CD14-positive monocyte (primary cell): ENCODE results near the gene CYBRD1. TPM values are rescaled to one million over a fixed set of nuclear protein-coding genes. Genes with fewer than 3 reads are reported as not detected.

Source experiments
- DNase-seq, 3 donors: peaks; one replicate each; pipeline ENCODE4 v3.0.0-alpha.2; 2011 to 2022
- H2AFZ ChIP-seq: 2 replicates; pipeline ENCODE4 v1.6.0; 2012; ENCODE audit warnings: mild to moderate bottlenecking, low read depth, low read length, inconsistent platforms; ENCODE audit not compliant: insufficient read depth, poor library complexity, severe bottlenecking
- H3K27ac ChIP-seq, 2 donors: 1 replicate in 1 of 2; 2 replicates in 1 of 2; pipeline ENCODE4 v1.5.1; 2012 to 2013; ENCODE audit warnings: low read length in 2 of 2, control low read depth in 1 of 2, inconsistent platforms in 1 of 2, low read depth in 1 of 2, mild to moderate bottlenecking in 1 of 2
- H3K27me3 ChIP-seq, 2 donors: one replicate each; pipeline versions ENCODE4 v1.6.0 to v1.6.1; 2011 to 2013; ENCODE audit warnings: low read length in 2 of 2; ENCODE audit not compliant: control insufficient read depth in 2 of 2, insufficient read depth in 2 of 2
- H3K36me3 ChIP-seq, 2 donors: replicated peaks in 1 of 2; 1 replicate in 1 of 2; 2 replicates in 1 of 2; pipeline versions ENCODE4 v1.5.1 to v1.6.1; 2012 to 2013; ENCODE audit warnings: low read length in 2 of 2, control low read depth in 1 of 2, inconsistent platforms in 1 of 2, mild to moderate bottlenecking in 1 of 2; ENCODE audit not compliant: insufficient read depth in 2 of 2, control insufficient read depth in 1 of 2
- H3K4me1 ChIP-seq, 2 donors: 1 replicate in 1 of 2; 2 replicates in 1 of 2; pipeline versions ENCODE4 v1.5.1 to v1.6.1; 2012 to 2013; ENCODE audit warnings: low read length in 2 of 2, control low read depth in 1 of 2, inconsistent platforms in 1 of 2, mild to moderate bottlenecking in 1 of 2, moderate library complexity in 1 of 2; ENCODE audit not compliant: insufficient read depth in 2 of 2, control insufficient read depth in 1 of 2
- H3K4me2 ChIP-seq: replicated peaks from 2 replicates; pipeline ENCODE3; 2012; ENCODE audit warnings: low read length, moderate library complexity, mild to moderate bottlenecking; ENCODE audit not compliant: poor library complexity, severe bottlenecking; ENCODE audit errors: extremely low read depth
- H3K4me3 ChIP-seq, 3 experiments: fragments of 200-600 bp in 1 of 3; sonication (generic) in 1 of 3; replicated peaks in 1 of 3; 1 replicate in 2 of 3; 2 replicates in 1 of 3; pipeline ENCODE4 v1.5.1; 2011 to 2013; ENCODE audit warnings: low read length in 3 of 3, mild to moderate bottlenecking in 3 of 3, control low read depth in 2 of 3, low read depth in 2 of 3, inconsistent platforms in 1 of 3, moderate library complexity in 1 of 3
- H3K79me2 ChIP-seq: 2 replicates; pipeline ENCODE4 v1.6.0; 2012; ENCODE audit warnings: mild to moderate bottlenecking, control low read depth, inconsistent platforms, low read length, moderate library complexity; ENCODE audit not compliant: insufficient read depth
- H3K9ac ChIP-seq: 2 replicates; pipeline ENCODE4 v1.6.0; 2017; ENCODE audit warnings: low read length, mild to moderate bottlenecking; ENCODE audit not compliant: insufficient read depth, poor library complexity, severe bottlenecking
- H3K9me3 ChIP-seq, 2 donors: replicated peaks in 1 of 2; 1 replicate in 1 of 2; 2 replicates in 1 of 2; pipeline versions ENCODE4 v1.5.1 to v1.6.1; 2012 to 2013; ENCODE audit warnings: low read length in 2 of 2, control low read depth in 1 of 2; ENCODE audit not compliant: control insufficient read depth in 1 of 2, insufficient read depth in 1 of 2
- H4K20me1 ChIP-seq: 2 replicates; pipeline ENCODE4 v1.6.0; 2012; ENCODE audit warnings: mild to moderate bottlenecking, low read length, control low read depth, moderate library complexity; ENCODE audit not compliant: insufficient read depth
- H3K27ac Mint-ChIP-seq, 7 donors: one replicate each; pipeline ENCODE4 v1.8.0; 2020; ENCODE audit warnings: mild to moderate bottlenecking in 7 of 7, mixed read lengths in 7 of 7, moderate library complexity in 6 of 7, inconsistent platforms in 2 of 7
- H3K27me3 Mint-ChIP-seq, 3 donors: one replicate each; pipeline ENCODE4 v1.8.0; 2021 to 2022; ENCODE audit warnings: low read depth in 3 of 3, mild to moderate bottlenecking in 3 of 3, mixed read lengths in 3 of 3, moderate library complexity in 3 of 3, inconsistent platforms in 1 of 3
- H3K36me3 Mint-ChIP-seq, 2 donors: one replicate each; pipeline ENCODE4 v1.8.0; 2020; ENCODE audit warnings: mixed read lengths in 2 of 2, inconsistent platforms in 1 of 2, mild to moderate bottlenecking in 1 of 2
- H3K4me1 Mint-ChIP-seq: one replicate; pipeline ENCODE4 v1.8.0; 2020; ENCODE audit warnings: mild to moderate bottlenecking, mixed read lengths
- H3K4me3 Mint-ChIP-seq, 2 donors: one replicate each; pipeline ENCODE4 v1.8.0; 2020; ENCODE audit warnings: mild to moderate bottlenecking in 2 of 2, mixed read lengths in 2 of 2, moderate library complexity in 1 of 2
- H3K9me3 Mint-ChIP-seq, 7 donors: one replicate each; pipeline ENCODE4 v1.8.0; 2020 to 2022; ENCODE audit warnings: mixed read lengths in 7 of 7, mild to moderate bottlenecking in 6 of 7, moderate library complexity in 6 of 7, inconsistent platforms in 2 of 7
- WGBS: methylation state at CpG from one replicate; pipeline ENCODE4 v1.1.5; 2013; ENCODE audit warnings: missing lambda C conversion rate; ENCODE audit not compliant: insufficient coverage; 5-methylcytosine and 5-hydroxymethylcytosine counted together
- intact Hi-C, 2 donors: fragments of 100-400 bp; cut with micrococcal nuclease; formaldehyde crosslinking; loops; one replicate each; pipeline versions ENCODE4 v1.15.0 to v1.15.1; 2023
- polyA plus RNA-seq, 3 donors: library from polyadenylated mRNA; depleted of rRNA in 1 of 3; unstranded in 2 of 3; stranded (reverse) in 1 of 3; fragments of 300-500 nt in 2 of 3; fragments of >200 nt in 1 of 3; fragmentation: Illumina TruSeq in 2 of 3; gene quantifications; 1 replicate in 2 of 3; 2 replicates in 1 of 3; pipeline ENCODE4 v1.2.3, GENCODE V29; 2012 to 2021
- TF ChIP-seq, protein P1 (sequence below): fragments of 200-600 bp; IDR thresholded peaks from one replicate; pipeline ENCODE4 v1.8.0; 2022; ENCODE audit warnings: antibody characterized with exemption, mild to moderate bottlenecking

CYBRD1 gene
- polyA plus RNA-seq, 3 donors = 21.7 to 61.0 (median 47.3) TPM

DNA sequence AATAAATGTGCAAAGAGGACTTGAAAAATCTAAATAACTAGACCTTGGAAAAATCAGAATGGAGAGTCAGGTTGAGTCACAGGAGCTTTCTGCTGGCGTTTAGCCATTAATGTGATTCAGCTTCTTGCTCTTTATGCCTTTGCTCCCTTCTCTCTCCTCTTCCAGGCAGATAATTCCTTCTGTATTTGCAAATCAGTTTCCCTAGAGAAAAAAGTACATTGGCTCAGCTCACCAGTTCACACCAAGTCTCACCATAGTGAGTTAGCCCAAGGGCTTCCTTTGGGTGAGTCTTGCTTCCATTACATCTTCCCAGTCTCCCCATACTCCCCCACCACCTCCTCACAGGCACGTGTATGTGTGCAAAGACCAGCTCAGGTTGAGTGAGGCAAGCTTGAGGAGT lies 73.6 kb downstream of the CYBRD1 start:
- no peak for DNase-seq
- H3K4me1 ChIP-seq = no peaks in the 10 kb centered on the region
- Mint-ChIP-seq H3K27me3 (peaks cover 5 to 8% (median 7%) of the 10 kb centered on the region in 3 donors), H3K36me3 (no peaks in the 10 kb centered on the region), H3K9me3 (peaks cover 0 to 4% (median 0%) of the 10 kb centered on the region in 7 donors), H3K27ac (no peak overlapping the region), H3K4me1 (peaks cover 4% of the 10 kb centered on the region), H3K4me3 (no peak overlapping the region)
- no peak overlapping the region for H3K4me2 ChIP-seq
- no peak overlapping the region for H3K9ac ChIP-seq
- no peaks in the 10 kb centered on the region for H4K20me1 ChIP-seq
- intact Hi-C loops = no loop called here
- no peak overlapping the region for H2AFZ ChIP-seq
- no peaks in the 10 kb centered on the region for H3K9me3 ChIP-seq
- H3K27ac ChIP-seq = no peak overlapping the region
- no peak overlapping the region for H3K4me3 ChIP-seq
- no peaks in the 10 kb centered on the region for H3K79me2 ChIP-seq
- no peaks in the 10 kb centered on the region for H3K36me3 ChIP-seq
- H3K27me3 ChIP-seq = peaks cover 0 to 2% of the 10 kb centered on the region in 2 donors
- 86% methylated on average over 1 of the region's 2 CpGs for WGBS
- TF ChIP-seq, protein P1, sequence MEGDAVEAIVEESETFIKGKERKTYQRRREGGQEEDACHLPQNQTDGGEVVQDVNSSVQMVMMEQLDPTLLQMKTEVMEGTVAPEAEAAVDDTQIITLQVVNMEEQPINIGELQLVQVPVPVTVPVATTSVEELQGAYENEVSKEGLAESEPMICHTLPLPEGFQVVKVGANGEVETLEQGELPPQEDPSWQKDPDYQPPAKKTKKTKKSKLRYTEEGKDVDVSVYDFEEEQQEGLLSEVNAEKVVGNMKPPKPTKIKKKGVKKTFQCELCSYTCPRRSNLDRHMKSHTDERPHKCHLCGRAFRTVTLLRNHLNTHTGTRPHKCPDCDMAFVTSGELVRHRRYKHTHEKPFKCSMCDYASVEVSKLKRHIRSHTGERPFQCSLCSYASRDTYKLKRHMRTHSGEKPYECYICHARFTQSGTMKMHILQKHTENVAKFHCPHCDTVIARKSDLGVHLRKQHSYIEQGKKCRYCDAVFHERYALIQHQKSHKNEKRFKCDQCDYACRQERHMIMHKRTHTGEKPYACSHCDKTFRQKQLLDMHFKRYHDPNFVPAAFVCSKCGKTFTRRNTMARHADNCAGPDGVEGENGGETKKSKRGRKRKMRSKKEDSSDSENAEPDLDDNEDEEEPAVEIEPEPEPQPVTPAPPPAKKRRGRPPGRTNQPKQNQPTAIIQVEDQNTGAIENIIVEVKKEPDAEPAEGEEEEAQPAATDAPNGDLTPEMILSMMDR = no peak

DNA sequence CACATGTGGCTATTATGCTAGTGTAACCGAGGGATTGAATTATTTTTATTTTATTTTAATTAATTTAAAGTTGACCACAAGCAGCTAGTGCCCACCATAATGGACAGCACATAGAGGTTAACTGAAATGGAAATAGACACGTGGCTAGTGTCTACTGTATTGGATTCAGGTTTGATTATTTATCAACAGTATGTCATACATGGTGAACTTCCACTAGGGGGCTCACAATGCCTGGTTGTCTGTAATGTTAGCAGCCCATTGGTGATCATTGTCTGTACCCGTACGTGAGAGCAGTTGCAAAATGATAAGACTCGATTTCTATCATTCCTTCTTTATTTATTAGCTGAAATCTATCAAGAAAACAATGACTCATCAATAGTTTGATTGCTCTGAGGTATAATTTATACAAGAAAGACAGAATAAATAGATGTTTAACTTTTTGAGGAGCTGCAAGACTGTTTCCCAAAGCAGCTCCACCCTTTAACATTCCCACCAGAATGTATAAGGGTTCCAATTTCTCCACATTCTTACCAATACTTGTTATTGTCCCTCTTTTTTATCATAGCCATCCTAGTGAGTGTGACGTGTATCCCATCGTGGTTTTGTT lies 76.5 kb downstream of the CYBRD1 start:
- Histone ChIP-seq H3K36me3 (no peaks in the 10 kb centered on the region), H3K4me1 (no peaks in the 10 kb centered on the region), H2AFZ (no peak overlapping the region), H3K9me3 (no peaks in the 10 kb centered on the region), H3K79me2 (no peaks in the 10 kb centered on the region), H3K27ac (no peak overlapping the region), H3K4me3 (no peak overlapping the region), H3K27me3 (peaks cover 0 to 2% of the 10 kb centered on the region in 2 donors), H3K4me2 (no peak overlapping the region), H3K9ac (no peak overlapping the region), H4K20me1 (no peaks in the 10 kb centered on the region)
- TF ChIP-seq, protein P1 = peak; percentile 88
- intact Hi-C loops = no loop called here
- H3K36me3 Mint-ChIP-seq = no peaks in the 10 kb centered on the region
- H3K4me1 Mint-ChIP-seq = peaks cover 4% of the 10 kb centered on the region
- peaks cover 0 to 4% (median 2%) of the 10 kb centered on the region in 7 donors for H3K9me3 Mint-ChIP-seq
- H3K27ac Mint-ChIP-seq = no peak overlapping the region
- no peak overlapping the region for H3K4me3 Mint-ChIP-seq
- no CpG with 5 or more reads among the region's 7 CpGs for WGBS
- peaks cover 8 to 12% (median 10%) of the 10 kb centered on the region in 3 donors for H3K27me3 Mint-ChIP-seq
- DNase-seq = peak; percentile 30 to 62 (median 55)
